ENCODE measurements around the gene IRAK1BP1.
"Not testable (repeated sequence)": the region's sequence is repeated elsewhere in the genome, so short reads cannot be mapped to it uniquely, and the experiment has no call there.

Gene IRAK1BP1

DNA sequence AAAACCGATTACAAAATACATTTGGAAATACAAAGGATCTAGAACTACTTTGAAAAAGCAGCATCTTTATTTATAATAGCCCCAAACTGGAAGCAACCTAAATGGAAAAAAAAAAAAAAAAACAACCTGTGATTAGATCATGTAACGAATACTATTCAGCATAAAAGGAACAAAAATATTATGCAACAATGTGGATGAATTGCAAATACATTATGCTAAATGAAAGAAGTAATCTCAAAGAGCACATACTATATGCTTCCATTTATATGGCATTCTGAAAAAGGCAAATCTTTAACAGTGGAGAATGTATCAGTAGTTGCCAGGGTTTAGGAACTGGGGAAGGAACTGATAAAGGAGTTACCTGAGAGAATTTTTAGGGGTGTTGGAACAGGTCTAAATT is 28.9 kb downstream of the IRAK1BP1 start:
- DNase-seq = no peak

DNA sequence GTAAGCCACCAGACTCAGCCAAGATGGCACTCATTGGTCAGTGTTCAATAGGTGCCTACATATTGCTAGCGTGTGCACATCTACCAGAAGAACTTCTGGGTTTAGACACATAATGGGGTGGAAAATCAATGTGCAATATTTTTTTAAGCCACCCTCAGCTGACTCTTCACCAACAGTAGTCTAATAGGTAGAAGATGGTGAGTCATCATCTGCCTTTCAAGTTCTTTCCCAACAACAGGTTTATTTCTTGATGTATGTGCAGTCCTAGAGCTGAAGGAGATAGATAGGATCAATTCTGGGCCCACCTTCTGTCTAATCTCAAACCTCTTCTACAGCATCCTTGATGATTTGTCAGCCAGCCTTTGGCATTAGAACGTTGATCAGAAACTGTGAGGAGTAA is 41.3 kb downstream of the IRAK1BP1 start:
- no peak for DNase-seq

DNA sequence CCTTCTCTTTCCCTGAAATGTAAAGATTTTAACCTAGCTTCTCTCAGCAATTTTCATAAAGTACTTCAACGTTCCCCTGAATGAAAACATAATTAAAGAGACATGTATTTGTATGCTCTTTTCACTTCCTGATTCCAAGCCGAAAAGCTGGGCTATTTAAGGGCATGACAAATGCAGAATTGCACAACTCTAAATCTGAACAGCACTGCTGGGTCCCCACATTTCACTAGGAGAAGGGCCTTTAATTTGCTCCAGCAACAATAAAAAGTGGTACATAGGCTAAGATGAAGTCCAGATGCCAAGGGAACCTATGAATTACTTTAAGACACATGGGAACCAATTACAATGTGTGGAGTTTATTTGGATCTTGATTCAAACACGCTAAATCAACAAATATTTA is 42.0 kb downstream of the IRAK1BP1 start:
- no peak for DNase-seq

DNA sequence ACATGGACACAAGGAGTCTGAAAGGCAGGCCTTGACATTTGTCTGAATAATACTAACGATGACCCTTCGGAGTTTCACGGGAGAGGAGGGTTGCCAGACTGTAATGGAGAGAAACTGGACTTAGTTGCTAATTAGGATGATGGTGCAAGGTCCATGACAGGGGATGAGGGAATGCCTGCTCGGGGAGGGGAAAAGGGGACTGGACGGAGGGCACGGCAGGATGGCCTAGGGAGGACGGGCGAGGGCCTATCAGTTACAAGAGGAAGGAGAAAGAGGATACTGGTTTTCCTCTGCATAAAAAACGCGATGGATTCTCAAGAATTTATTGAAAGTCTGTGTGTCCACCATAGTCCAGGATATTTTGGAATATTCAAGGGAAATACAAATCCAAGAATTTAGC is 42.7 kb downstream of the IRAK1BP1 start:
- DNase-seq = no peak

DNA sequence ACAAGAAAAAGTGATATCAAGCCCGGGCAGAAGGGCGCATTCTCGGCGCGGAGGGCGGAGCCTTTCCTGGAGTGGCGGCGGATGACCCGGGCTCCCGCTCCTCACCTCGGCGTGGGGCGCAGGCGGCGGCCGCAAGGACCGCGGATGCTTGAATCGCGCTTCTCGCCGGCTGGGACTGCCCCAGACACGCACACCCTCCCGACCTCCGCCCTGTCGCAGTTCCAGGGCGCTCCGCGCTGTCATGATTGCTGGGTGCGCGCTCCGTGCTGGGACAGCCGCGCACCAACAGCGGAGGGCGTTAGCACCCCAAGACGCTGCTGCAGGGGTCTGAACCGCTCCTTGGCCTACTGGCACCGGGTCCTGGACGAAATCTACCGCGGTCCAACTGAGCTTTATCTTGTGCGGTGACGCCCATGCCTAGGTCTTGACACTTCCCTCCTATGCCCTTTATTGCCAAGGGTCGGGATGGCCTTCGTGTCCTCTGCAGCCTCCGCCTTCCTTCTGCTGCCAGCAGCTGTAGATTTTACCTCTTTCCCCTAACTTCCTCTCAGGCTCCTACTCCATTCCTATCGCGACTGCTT is 43.3 kb downstream of the IRAK1BP1 start:
- peak; percentile 31 for DNase-seq

DNA sequence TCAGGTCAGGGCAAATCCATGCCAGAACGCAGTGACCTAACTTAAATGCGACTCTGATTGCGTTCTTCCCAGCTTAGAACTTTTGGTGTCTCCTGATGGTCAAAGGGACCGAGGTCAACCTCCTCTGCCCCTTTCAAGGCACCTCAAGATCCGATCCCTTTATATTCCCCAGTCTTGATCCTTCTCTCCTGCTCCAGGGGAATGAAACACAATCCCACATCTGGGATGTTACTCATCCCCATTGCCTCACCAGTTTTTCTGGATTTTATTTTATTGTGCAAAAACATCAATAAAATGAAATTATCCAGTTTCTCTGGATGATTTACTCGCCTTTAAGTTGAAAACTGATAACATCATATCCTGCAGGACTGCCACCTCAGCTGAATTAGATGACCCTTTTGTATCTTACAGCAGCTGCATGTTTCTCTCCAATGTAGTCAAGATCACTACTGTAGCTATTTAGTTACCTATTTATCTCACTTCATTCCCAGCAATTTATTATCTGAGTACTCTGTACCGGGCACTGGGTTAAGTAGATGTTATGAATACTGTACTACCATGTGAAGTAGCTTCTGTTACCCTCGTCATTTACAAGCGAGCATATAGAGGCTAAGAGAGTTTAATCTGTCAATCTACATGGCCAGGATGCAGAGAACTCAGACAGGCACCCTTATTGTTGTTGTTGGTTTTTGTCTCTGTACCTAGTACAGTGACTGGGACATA is 44.0 kb downstream of the IRAK1BP1 start:
- no peak for DNase-seq

DNA sequence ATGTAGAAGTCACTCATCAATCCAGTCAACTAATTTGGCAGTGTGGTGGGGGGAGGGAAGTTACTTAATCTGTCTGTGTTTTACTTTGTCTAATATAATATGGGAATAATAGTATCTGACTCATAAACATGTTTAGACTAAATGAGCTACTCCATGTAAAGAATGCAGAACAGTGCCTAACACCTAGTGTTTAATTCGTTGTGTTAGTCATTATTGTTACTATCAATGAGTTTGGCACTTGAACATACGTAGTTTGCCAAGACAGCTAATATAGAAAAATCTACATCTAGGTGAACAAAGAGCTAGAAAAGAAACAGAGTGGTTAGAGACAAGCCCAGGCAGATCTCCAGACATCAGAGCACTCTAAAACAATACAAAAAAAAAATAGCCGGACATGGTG is 49.1 kb downstream of the IRAK1BP1 start:
- no peak for DNase-seq

DNA sequence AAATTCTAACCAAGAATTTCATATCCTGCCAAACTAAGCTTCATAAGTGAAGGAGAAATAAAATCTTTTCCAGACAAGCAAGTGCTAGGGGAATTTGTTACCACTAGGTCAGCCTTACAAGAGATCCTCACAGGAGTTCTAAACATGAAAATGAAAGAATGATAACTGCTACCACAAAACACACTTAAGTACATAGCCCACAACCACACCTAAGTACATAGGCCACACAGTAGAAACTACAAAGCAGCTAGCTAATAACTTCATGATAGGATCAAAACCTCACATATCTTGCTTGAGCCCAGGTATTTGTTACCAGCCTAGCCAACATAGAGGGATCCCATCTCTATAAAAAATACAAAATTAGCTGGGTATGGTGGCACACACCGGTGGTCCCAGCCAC is 50.4 kb downstream of the IRAK1BP1 start:
- DNase-seq = no peak

DNA sequence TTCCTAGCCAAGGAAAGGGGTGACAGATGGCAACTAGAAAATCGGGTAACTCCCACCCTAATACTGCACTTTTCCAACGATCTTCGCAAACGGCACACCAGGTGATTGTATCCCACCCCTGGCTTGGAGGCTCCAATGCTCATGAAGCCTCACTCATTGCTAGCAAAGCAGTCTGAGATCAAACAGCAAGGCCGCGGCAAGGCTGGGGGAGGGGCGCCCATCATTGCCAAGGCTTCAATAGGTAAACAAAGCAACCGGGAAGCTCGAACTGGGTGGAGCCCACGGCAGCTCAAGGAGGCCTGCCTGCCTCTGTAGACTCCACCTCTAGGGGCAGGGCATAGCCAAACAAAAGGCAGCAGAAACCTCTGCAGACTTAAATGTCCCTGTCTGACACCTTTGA is 53.8 kb downstream of the IRAK1BP1 start:
- not testable (repeated sequence) for DNase-seq

DNA sequence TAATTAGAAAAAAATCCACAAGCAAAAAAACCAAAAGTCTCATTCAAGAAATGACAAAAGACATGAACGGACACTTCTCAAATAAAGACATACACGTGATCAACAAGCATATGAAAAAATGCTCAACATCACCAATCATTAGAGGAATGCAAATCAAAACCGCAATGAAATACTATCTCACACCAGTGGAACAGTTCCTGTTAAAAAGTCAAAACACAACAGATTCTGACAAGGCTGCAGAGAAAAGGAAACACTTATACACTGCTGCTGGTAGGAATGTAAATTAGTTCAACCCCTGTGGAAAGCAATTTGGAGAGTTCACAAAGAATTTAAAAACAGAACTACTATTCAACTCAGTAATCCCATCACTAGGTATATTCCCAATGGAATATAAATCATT is 58.0 kb downstream of the IRAK1BP1 start:
- DNase-seq = no peak

DNA sequence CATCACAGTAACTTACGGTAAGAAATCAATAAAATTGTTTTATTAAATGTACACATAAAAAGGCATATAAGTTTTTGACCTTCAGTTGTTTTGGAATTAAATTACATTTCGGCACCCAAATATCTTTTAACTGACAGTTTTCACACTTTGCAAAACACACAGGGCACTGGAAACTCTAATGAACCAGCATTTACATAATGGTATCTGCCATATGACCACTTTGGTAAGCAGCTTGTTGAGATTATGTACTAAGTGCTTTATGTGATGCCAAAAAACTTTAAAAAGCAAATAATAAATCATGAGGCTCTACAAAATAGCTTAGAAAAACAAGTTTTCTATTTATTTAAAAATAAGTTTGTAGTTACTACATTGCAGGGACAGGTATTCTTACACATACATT is 68.2 kb downstream of the IRAK1BP1 start:
- no peak for DNase-seq

DNA sequence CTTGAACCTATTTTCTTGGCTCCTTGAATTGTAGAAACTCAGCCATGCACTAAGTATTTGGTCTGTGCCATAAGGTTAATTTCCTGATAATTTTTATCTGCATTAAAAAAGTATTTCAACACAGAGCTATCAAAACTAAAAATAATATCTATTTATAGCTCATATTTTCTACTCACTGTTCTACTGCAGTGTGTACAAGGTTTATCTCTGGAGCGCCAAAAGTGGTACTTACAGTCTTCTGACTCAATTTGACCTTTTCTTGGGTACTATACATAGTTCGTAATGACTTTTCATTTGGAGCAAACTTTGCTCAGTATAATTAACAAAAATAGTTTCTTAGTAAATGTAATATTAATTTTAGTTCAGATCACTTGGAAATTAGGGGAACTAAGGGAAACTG is 69.2 kb downstream of the IRAK1BP1 start:
- no peak for DNase-seq

DNA sequence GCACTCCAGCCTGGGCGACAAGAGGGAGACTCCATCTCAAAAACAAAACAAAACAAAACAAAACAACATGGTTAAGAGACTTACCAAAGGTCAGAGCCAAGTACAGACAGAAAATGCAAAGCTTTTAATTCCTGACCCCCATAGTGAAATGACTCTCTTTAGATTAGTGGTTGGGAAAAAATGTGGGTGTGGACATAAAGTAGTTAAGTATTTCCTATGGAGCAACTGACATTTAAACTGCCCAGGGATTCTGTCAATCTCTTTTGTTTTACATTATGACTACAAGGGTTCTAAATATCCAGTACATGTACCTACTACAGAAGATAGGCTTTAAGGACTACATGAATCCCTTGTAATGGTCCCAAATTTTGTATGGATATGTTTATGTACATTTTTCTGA is 75.1 kb downstream of the IRAK1BP1 start:
- DNase-seq = no peak

DNA sequence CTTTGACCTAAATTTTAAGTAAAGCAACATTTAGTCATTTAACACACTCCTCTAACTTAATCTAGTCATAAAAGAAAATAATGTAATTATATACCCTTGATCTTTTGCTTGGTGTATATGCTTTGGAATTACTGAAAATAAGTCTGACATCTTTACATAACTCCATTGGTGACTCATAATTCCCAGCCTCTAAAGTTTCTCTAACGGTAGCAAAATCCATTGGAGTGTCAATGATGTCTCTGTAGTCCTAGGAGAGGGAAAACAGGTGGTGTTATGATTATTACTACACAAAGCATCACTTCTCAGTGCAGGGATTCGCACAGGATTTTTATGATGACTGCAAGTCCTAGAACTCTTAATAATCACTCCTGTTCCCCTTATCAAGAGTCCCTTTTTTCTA is 80.2 kb downstream of the IRAK1BP1 start:
- DNase-seq = no peak

DNA sequence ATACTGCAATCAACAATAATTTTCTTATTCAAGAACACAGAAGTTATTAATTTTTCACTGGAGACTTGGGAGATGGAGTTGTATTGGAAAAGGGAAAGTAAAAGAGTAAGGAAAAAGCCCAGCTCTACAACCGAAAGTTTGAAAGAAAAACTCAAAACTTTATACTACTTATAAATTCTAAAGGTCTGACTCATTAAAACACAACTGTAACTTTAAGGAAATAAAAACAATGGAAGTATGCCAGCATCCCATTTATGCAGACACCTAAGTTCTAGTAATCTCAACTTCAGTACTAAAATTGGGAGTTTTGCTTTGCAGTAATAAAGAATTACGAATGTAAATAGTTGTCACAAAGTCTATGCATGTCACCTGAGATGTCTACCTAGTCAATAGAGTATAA is 80.6 kb downstream of the IRAK1BP1 start:
- no peak for DNase-seq

DNA sequence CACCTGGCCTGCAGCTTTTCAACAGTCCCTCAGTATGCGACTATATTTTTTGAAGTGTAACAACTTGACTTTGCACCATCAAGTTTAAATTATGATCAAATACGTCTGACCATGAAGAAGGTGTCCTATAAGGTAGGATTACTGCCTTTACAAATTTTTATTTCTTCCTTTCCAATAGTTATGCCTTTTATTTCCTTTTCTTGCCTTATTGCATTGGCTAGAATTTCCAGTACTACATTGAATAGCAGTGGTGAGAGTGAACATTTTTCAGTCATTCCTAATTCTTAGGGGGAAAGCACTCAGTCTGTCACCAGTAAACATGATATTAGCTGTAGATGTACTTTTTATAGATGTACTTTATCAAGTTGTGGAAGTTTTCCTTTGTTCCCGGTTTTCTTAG is 81.4 kb downstream of the IRAK1BP1 start:
- DNase-seq = no peak

DNA sequence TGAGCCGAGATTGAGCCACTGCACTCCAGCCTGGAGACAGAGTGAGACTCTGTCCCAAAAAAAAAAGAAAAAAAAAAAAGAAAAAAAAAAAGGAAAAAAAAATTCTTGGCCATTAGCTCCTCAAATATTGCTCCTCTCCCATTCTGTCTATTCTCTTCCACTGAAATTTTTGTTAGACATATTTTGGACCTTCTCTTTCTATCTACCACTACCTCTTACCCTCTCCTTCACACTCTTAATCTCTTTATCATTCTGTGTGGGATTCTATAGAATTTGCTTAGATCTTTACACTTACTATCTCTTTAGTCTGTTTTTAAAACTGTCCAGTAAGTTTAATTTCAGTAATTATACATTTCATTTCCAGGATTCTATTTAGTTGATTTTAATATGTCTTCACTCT is 85.0 kb downstream of the IRAK1BP1 start:
- no peak for DNase-seq

Data from activated CD4-positive, CD25-positive, alpha-beta regulatory T cell treated with anti-CD3 and anti-CD28 coated beads, Interleukin-2, amount 50 U/mL, for 72 hours (primary cell).